Right lung (tissue), 10 donors: ENCODE data around the gene GYPC. TPM values are rescaled to one million over a fixed set of nuclear protein-coding genes. Genes with fewer than 3 reads are reported as not detected.
"Not testable (repeated sequence)": the region's sequence is repeated elsewhere in the genome, so short reads cannot be mapped to it uniquely, and the experiment has no call there.

Source experiments
- DNase-seq, 2 donors: peaks; one replicate each; pipeline ENCODE4 v3.0.0-alpha.2; 2013
- long read RNA-seq, 8 donors: transcript quantifications; one replicate each; lab custom pipeline, GENCODE V29; 2026
- polyA plus RNA-seq, 5 donors: library from polyadenylated mRNA; unstranded; fragments of 120-200 nt; gene quantifications; one replicate each; pipeline versions ENCODE4 v1.2.1 to v1.2.3, GENCODE V29; 2013; ENCODE audit warnings: inconsistent platforms in 1 of 5, low replicate concordance in 1 of 5; ENCODE audit not compliant: insufficient read length in 5 of 5, insufficient read depth in 1 of 5

GYPC gene, protein sequence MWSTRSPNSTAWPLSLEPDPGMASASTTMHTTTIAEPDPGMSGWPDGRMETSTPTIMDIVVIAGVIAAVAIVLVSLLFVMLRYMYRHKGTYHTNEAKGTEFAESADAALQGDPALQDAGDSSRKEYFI
- 10 to 100 TPM; 57.8 to 84.0 (median 76.0) TPM for polyA plus RNA-seq
- long read RNA-seq, donor 1, transcript GYPC-203 (3 exons, 932 nt): minor isoform, 7 of 290 reads
- long read RNA-seq, donor 1, transcript GYPC-201 (4 exons, 1,246 nt): major isoform, 69 of 290 reads
- long read RNA-seq, donor 1, partial matches to known transcripts: 214 of 290 reads
- long read RNA-seq, donor 1, other reads (novel, unspliced or antisense): 0 of 290 reads
- long read RNA-seq, donor 2, transcript GYPC-201 (4 exons, 1,246 nt): major isoform, 40 of 42 reads
- long read RNA-seq, donor 2, partial matches to known transcripts: 0 of 42 reads
- long read RNA-seq, donor 2, other reads (novel, unspliced or antisense): 0 of 42 reads
- long read RNA-seq, donor 3, transcript GYPC-203 (3 exons, 932 nt): minor isoform, 5 of 62 reads
- long read RNA-seq, donor 3, transcript GYPC-201 (4 exons, 1,246 nt): major isoform, 51 of 62 reads
- long read RNA-seq, donor 3, partial matches to known transcripts: 5 of 62 reads
- long read RNA-seq, donor 3, other reads (novel, unspliced or antisense): 0 of 62 reads
- long read RNA-seq, donor 4, transcript GYPC-201 (4 exons, 1,246 nt): major isoform, 39 of 46 reads
- long read RNA-seq, donor 4, partial matches to known transcripts: 5 of 46 reads
- long read RNA-seq, donor 4, other reads (novel, unspliced or antisense): 0 of 46 reads
- long read RNA-seq, donor 5, transcript GYPC-203 (3 exons, 932 nt): minor isoform, 12 of 344 reads
- long read RNA-seq, donor 5, transcript GYPC-201 (4 exons, 1,246 nt): major isoform, 91 of 344 reads
- long read RNA-seq, donor 5, partial matches to known transcripts: 241 of 344 reads
- long read RNA-seq, donor 5, other reads (novel, unspliced or antisense): 0 of 344 reads
- long read RNA-seq, donor 6, transcript GYPC-201 (4 exons, 1,246 nt): major isoform, 74 of 264 reads
- long read RNA-seq, donor 6, partial matches to known transcripts: 187 of 264 reads
- long read RNA-seq, donor 6, other reads (novel, unspliced or antisense): 0 of 264 reads
- long read RNA-seq, donor 7, transcript GYPC-201 (4 exons, 1,246 nt): major isoform, 47 of 52 reads
- long read RNA-seq, donor 7, transcript GYPC-203 (3 exons, 932 nt): minor isoform, 5 of 52 reads
- long read RNA-seq, donor 7, partial matches to known transcripts: 0 of 52 reads
- long read RNA-seq, donor 7, other reads (novel, unspliced or antisense): 0 of 52 reads
- long read RNA-seq, donor 8, transcript GYPC-201 (4 exons, 1,246 nt): major isoform, 18 of 97 reads
- long read RNA-seq, donor 8, partial matches to known transcripts: 78 of 97 reads
- long read RNA-seq, donor 8, other reads (novel, unspliced or antisense): 0 of 97 reads

DNA sequence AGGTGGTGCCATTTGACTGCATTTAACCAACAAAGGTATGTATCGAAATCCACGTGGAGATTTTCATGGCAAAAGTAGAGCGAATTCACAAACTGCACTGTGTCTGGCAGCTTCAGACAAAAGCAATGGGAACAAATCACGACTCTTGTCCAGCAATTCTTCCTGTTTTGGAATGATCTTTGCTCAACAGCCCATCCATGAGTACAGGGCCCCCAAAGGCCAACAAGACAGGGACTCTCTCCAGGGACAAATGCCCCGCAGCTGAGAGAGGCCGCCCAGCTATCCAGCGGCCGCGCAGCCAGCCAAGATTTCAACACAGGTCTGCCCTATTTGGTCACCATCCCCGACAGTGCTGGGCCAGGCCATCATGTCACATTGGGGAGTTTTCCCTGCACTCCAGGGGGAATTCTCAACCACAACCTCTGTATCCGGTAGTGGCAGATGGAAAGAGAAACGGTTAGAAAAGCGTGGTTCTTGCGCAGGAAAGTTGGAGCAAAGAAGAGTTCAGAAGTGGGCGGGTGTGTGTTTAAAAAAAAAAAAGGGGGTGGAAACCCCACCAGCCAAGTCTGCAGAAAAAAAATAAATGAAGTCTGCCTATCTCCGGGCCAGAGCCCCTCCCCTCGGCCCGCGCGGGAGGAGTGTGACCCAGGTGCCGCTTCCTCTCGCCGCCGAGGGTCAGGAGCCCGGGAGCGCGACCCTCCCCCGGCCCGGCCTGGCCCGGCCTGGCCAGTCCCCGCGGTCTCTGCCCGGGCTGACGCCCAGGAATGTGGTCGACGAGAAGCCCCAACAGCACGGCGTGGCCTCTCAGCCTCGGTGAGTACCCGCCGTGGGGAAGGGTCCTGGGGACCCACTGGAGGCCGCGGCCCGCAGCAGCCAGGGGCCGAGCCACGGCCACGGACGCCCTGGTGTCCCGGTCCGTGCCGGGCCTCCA, at the start of gene GYPC:
GYPC (plus strand) TSS at position 659 of the 931 bp plus-strand sequence; CDS start at position 765, 106 bp downstream.
- peak; percentile 56 to 60 for DNase-seq

- peak in 1 of 2 donors; percentile 11 for DNase-seq
Observed at GRCh38 chr2:126614524-126615227, 41.3 kb upstream of the GYPC start.

DNA sequence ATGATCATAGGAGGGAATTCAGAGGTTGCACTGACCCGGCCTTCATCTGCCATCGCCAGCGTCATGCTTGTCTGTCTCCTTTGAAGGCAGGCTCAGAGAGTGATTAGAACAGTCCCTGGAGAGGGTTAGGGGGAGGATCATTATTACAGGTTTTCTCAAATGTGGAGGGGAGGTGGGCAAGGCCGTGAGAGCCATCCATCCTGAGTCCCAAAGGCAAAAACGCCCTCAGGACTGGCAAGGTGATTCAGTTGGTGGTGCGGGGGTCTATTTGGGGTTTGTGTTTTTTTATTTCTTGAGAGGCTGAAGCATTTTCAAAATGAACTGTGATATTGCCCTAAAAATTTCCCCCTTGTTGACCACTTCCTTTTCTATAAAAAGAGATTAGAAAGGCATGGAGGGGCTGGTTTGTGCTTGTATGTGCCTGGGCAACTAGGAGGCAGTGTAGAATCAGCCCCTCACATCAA, 39.3 kb upstream of the GYPC start:
- no peak for DNase-seq

DNA sequence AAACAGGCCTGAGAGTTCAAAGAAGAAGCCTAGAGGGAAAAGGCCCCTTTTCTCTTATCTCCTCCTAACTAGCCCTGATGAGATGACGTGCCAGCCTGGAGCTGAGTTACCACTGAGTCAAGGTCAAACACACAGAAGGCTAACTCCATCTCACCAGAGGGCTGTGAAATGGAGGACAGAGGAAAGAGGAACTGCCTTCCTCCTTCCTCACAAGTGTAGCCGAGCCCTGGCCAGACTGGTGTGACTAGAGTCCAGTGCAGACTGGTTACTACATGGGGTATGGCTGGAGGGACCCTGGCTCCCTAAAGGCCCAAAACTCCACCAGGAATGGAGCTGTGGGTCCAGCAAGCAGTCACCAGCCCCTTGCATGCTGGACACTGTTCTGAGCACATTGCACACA, 35.7 kb upstream of the GYPC start:
- no peak for DNase-seq

DNA sequence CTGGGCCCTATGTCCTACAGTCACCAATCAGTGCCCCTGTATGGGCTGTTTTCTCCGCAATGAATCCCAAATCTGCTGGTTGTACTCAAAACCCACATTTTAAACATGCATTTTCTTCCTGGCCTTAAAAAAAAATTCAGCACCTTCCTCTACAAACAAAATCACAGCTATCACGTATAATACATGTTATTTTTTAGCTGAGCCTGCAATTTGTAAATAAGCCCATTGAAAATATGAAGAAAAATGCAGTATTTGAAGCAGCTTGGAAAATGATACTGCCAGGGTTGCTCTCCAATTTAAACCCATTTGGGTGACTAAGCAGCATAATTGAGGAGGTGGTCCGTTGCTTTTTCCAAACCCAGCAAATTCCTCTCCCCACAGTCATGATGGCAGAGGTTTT, 33.0 kb upstream of the GYPC start:
- no peak for DNase-seq

- DNase-seq: peak in 1 of 2 donors; percentile 16
Observed at GRCh38 chr2:126627643-126628042, 28.3 kb upstream of the GYPC start.

- DNase-seq: no peak
Observed at GRCh38 chr2:126634273-126634861, 21.6 kb upstream of the GYPC start.

DNA sequence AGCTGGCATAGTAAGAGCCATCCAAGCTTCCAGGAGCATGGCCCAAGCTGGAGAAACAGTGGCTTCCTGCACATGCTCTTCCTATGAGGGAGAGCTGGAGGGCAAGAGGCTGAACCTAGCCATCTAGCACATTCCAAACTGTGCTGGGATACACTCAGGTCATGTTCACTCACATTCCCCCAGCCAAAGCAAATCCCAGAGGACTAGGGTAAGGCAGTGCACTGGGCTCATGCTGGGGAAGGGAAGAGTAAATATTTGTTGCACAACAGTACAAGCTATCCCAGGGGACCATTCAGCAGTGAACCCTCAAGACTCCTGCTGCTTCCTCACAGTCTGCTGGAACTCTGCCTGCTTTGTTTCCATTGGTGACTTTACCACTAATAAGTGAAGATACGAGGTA, 20.7 kb upstream of the GYPC start:
- DNase-seq: no peak

GRCh38 chr2:126635736-126636135, 20.2 kb upstream of the GYPC start:
- DNase-seq: no peak

DNA sequence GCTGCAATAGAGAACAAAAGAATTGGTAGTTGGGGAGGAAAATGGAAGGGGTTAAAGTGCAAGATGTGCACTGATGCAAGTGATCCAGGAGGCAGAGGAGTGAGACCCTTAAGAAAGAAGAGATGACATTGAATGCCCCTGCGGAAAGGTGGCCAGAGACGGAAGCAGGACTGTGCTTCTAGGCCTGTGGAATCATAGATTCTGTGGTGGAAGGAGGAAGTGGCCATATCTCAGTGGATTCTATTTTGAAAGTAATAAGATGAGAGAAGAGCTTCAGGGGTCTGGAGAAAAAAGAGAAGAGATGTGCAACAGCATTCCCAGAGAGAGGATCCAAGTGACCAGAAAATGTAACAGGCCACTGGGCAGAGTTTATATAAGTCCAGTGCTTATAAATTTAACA, 18.6 kb upstream of the GYPC start:
- DNase-seq: no peak

GRCh38 chr2:126638746-126639145, 17.2 kb upstream of the GYPC start:
- DNase-seq: no peak

DNA sequence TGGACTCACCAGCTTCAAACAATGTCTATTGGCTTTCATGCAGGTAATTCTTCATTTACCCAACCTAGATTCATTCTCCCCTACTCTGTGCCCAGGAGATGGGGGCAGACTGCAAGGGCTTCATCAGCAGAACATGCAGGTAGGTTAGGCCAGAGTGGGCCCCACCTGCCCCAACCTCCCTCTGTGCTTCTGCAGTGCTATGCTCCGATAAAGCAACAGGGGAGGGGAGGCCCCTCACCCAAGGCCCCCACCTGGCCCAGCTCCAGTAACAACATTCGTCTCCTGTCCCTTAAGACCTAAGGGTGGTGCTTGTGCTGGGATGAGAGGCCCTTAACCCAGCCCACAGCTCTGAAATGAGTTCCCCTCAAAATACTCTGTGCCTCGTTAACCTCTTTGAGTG, 16.7 kb upstream of the GYPC start:
- no peak for DNase-seq

DNA sequence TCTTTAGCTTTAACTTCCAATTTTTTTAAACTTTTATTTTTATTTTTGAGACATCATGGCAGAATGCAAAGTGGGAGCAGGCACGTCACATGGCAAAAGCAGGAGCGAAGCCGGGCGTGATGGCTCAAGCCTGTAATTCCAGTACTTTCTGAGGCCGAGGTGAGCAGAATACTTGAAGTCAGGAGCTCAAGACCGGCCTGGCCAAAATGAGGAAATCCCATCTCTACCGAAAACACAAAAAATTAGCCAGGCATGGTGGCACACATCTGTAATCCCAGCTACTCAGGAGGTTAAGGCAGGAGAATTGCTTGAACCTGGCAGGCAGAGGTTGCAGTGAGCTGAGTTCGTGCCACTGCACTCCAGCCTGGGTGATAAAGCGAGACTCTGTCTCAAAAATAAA, 14.7 kb upstream of the GYPC start:
- DNase-seq: not testable (repeated sequence)

DNA sequence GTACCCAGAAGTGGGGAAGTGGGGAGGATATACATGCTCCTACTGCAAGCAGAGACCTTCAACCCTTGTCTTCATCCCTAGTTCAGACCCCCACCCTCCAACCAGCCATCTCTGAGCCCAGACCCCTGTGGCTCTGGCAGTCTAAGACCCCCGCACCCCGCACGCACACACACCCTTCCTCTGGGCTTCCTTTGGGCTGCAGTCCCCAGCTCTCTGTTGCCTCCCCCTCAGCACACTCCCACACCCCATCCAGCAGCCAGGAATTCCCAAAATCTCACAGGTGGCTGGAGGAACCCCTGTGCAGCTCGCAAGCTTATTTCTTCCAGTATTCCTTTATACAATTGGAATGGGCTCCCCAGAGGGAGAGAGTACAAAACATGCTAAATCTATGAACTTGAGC, 13.9 kb upstream of the GYPC start:
- DNase-seq: no peak

GRCh38 chr2:126643431-126643830, 12.5 kb upstream of the GYPC start:
- DNase-seq: no peak

GRCh38 chr2:126643972-126644371, 12.0 kb upstream of the GYPC start:
- no peak for DNase-seq

DNA sequence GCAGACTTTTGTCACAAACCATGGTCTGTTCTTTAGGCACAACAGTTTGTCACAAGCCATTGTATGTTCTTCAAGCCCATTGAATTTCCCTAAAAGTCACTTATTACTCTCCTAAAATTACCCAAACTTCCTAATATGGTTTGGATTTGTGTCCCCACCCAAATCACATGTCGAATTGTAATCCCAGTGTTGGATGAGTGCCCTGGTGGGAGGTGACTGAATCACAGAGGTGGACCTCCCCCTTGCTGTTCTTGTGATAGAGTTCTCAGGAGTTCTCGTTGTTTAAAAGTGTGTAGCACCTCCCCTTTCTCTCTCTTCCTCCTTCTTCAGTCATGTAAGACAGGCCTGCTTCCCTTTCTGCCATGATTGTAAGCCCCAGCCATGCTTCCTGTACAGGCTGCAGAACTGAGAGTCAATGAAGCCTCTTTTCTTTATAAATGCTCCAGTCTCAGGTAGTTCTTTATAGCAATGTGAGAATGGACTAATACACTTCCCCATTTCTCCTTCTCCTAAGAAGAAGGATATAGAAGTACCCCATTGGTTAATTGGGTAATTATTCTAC, 11.2 kb upstream of the GYPC start:
- no peak for DNase-seq

DNA sequence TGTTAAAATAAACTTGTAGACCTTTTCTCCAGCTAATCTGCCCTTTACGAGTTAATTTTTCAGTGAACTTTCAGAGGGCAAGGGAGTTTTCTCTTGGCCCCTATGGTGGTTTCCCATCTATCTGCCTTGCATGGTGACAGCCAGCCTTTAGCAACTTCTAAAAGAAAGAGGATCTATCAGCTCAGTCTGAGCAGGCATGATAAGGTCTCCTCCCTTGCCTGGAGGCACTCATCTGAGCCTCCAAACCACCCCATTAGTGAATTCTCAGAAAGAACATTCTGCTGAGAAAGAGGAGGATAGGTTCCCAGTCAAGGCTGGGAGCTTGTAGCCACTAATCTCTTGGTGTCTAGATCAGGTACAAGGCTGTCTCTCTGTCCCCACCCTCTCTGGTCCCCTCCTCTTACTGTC, 10.7 kb upstream of the GYPC start:
- DNase-seq: no peak

GRCh38 chr2:126646026-126646425, 9.9 kb upstream of the GYPC start:
- no peak for DNase-seq
